ENCODE data around the gene CCDC117.
"Not testable (repeated sequence)": the region's sequence is repeated elsewhere in the genome, so short reads cannot be mapped to it uniquely, and the experiment has no call there.

The CCDC117 gene

GRCh38 chr22:28772633-28773460, at the start of gene CCDC117:
Gene CCDC117 (plus strand): TSS chr22:28772695. CDS start chr22:28772850, 155 bp downstream.
- DNase-seq (ENCODE audit: low read depth in 2 of 2): peak; percentile 88 to 90

GRCh38 chr22:28728002-28728401, 44.5 kb upstream of the CCDC117 start:
- no peak for DNase-seq (ENCODE audit: low read depth in 2 of 2)

- no peak for DNase-seq (ENCODE audit: low read depth in 2 of 2)
These were observed 43.7 kb upstream of the CCDC117 start for GRCh38 chr22:28728621-28729313.

GRCh38 chr22:28730179-28730578, 42.3 kb upstream of the CCDC117 start:
- no peak for DNase-seq (ENCODE audit: low read depth in 2 of 2)

GRCh38 chr22:28734393-28734792, 38.1 kb upstream of the CCDC117 start:
- no peak for DNase-seq (ENCODE audit: low read depth in 2 of 2)

- no peak for DNase-seq (ENCODE audit: low read depth in 2 of 2)
These were observed 36.0 kb upstream of the CCDC117 start for GRCh38 chr22:28736301-28737155.

GRCh38 chr22:28737701-28738100, 34.8 kb upstream of the CCDC117 start:
- no peak for DNase-seq (ENCODE audit: low read depth in 2 of 2)

GRCh38 chr22:28738876-28739275, 33.6 kb upstream of the CCDC117 start:
- DNase-seq (ENCODE audit: low read depth in 2 of 2): not testable (repeated sequence)

GRCh38 chr22:28741200-28741784, 31.2 kb upstream of the CCDC117 start:
- DNase-seq (ENCODE audit: low read depth in 2 of 2): no peak

GRCh38 chr22:28741785-28742561, 30.5 kb upstream of the CCDC117 start, which contains the start of the genes CHEK2 and HSCB:
Gene CHEK2 (minus strand): TSS chr22:28741820. CDS start chr22:28734721, 7,099 bp downstream.
Gene HSCB (plus strand): TSS chr22:28742039. CDS start chr22:28742096, 57 bp downstream.
- DNase-seq (ENCODE audit: low read depth in 2 of 2): peak; percentile 96 to 98

GRCh38 chr22:28742562-28742962, 29.9 kb upstream of the CCDC117 start:
- DNase-seq (ENCODE audit: low read depth in 2 of 2): no peak

GRCh38 chr22:28743852-28744251, 28.6 kb upstream of the CCDC117 start:
- no peak for DNase-seq (ENCODE audit: low read depth in 2 of 2)

GRCh38 chr22:28750471-28750881, 22.0 kb upstream of the CCDC117 start:
- no peak for DNase-seq (ENCODE audit: low read depth in 2 of 2)

- not testable (repeated sequence) for DNase-seq (ENCODE audit: low read depth in 2 of 2)
These were observed 18.0 kb upstream of the CCDC117 start for GRCh38 chr22:28754512-28754911.

GRCh38 chr22:28759861-28760560, 12.5 kb upstream of the CCDC117 start:
- DNase-seq (ENCODE audit: low read depth in 2 of 2): no peak

GRCh38 chr22:28761449-28761755, 11.1 kb upstream of the CCDC117 start:
- DNase-seq (ENCODE audit: low read depth in 2 of 2): no peak

- not testable (repeated sequence) for DNase-seq (ENCODE audit: low read depth in 2 of 2)
These were observed 10.5 kb upstream of the CCDC117 start for GRCh38 chr22:28762000-28762399.

GRCh38 chr22:28766628-28767027, 5.9 kb upstream of the CCDC117 start:
- DNase-seq (ENCODE audit: low read depth in 2 of 2): no peak

- no peak for DNase-seq (ENCODE audit: low read depth in 2 of 2)
These were observed 3.6 kb upstream of the CCDC117 start for GRCh38 chr22:28768701-28769393.

Measured in stimulated activated CD4-positive, alpha-beta T cell treated with anti-CD3 and anti-CD28 coated beads, Interleukin-15, amount 100 ng/mL, for 48 hours (primary cell).